COR-L47 (cell line): ENCODE results near the gene GFRA1.

Source experiments
- DNase-seq: peaks from one replicate; lab custom pipeline; 2025; lab: John Stamatoyannopoulos, UW

Gene GFRA1

GRCh38 chr10:116126239-116126638 lies 146.8 kb downstream of the GFRA1 start:
- DNase-seq: no peak

GRCh38 chr10:116125180-116125579 lies 147.8 kb downstream of the GFRA1 start:
- no peak for DNase-seq

GRCh38 chr10:116124777-116125176 lies 148.2 kb downstream of the GFRA1 start:
- no peak for DNase-seq

GRCh38 chr10:116122664-116123063 lies 150.3 kb downstream of the GFRA1 start:
- DNase-seq: no peak

GRCh38 chr10:116121640-116122525 lies 151.1 kb downstream of the GFRA1 start:
- no peak for DNase-seq

GRCh38 chr10:116120688-116121455 lies 152.1 kb downstream of the GFRA1 start:
- DNase-seq: no peak

- no peak for DNase-seq
Observed at GRCh38 chr10:116118847-116119246, 154.2 kb downstream of the GFRA1 start.

- DNase-seq: no peak
Observed at GRCh38 chr10:116115797-116116196, 157.2 kb downstream of the GFRA1 start.

- DNase-seq: no peak
Observed at GRCh38 chr10:116115036-116115641, 157.9 kb downstream of the GFRA1 start.

GRCh38 chr10:116113721-116114501 lies 159.1 kb downstream of the GFRA1 start:
- no peak for DNase-seq

GRCh38 chr10:116112232-116113231 lies 160.5 kb downstream of the GFRA1 start:
- no peak for DNase-seq

GRCh38 chr10:116111483-116112095 lies 161.4 kb downstream of the GFRA1 start:
- DNase-seq: no peak

- no peak for DNase-seq
Observed at GRCh38 chr10:116110736-116111135, 162.3 kb downstream of the GFRA1 start.

GRCh38 chr10:116109881-116110280 lies 163.1 kb downstream of the GFRA1 start:
- DNase-seq: no peak

- no peak for DNase-seq
Observed at GRCh38 chr10:116109481-116109880, 163.5 kb downstream of the GFRA1 start.

- no peak for DNase-seq
Observed at GRCh38 chr10:116108095-116108494, 164.9 kb downstream of the GFRA1 start.

- no peak for DNase-seq
Observed at GRCh38 chr10:116106611-116107010, 166.4 kb downstream of the GFRA1 start.

GRCh38 chr10:116105264-116105663 lies 167.7 kb downstream of the GFRA1 start:
- DNase-seq: no peak

- DNase-seq: no peak
Observed at GRCh38 chr10:116104210-116104932, 168.6 kb downstream of the GFRA1 start.
